Endothelial cell of umbilical vein (primary cell): ENCODE results near the gene DDX27. TPM values are rescaled to one million over a fixed set of nuclear protein-coding genes. Genes with fewer than 3 reads are reported as not detected.

Experiments used
- BruUV-seq: library from RNA; stranded (reverse); fragments of 400-500 nt; replicated peaks from 2 replicates; lab custom pipeline; 2021; lab: Mats Ljungman, UMichigan
- CTCF ChIA-PET: fragments of 300-600, 350-600 bp; sonication (Branson Sonifier 250); formaldehyde crosslinking; loops from one replicate; lab custom pipeline; 2021; ENCODE audit warnings: antibody characterized with exemption, inconsistent platforms; lab: Charles Lee
- POLR2A ChIA-PET: fragments of 300-600, 350-600 bp; sonication (Branson Sonifier 250); formaldehyde crosslinking; loops from one replicate; lab custom pipeline; 2021; ENCODE audit warnings: antibody characterized with exemption, inconsistent platforms; lab: Charles Lee
- DNase-seq: peaks from one replicate; pipeline ENCODE4 v3.0.0-alpha.2; 2011; ENCODE audit warnings: low read depth, low spot score
- FAIRE-seq: peaks from 2 replicates; lab custom pipeline; 2011; peaks lifted over from hg19 to GRCh38; lab: Jason Lieb, UNC
- H2AFZ ChIP-seq: 2 replicates; pipeline ENCODE4 v1.6.0; 2012; ENCODE audit warnings: low read depth, low read length, control low read depth, inconsistent platforms
- H3K27ac ChIP-seq: 2 replicates; pipeline ENCODE4 v1.5.1; 2011; ENCODE audit warnings: low read depth, mild to moderate bottlenecking, control low read depth, low read length, moderate library complexity; ENCODE audit not compliant: insufficient read depth
- H3K27me3 ChIP-seq, 2 experiments: 2 replicates each; pipeline versions ENCODE4 v1.6.0 to v1.6.1; 2011; ENCODE audit warnings: low read length in 2 of 2, mixed read lengths in 1 of 2; ENCODE audit not compliant: control insufficient read depth in 2 of 2, insufficient read depth in 2 of 2
- H3K36me3 ChIP-seq, 2 experiments: 2 replicates in 1 of 2; 3 replicates in 1 of 2; pipeline ENCODE4 v1.5.1; 2011; ENCODE audit warnings: low read length in 2 of 2, mild to moderate bottlenecking in 1 of 2, moderate library complexity in 1 of 2; ENCODE audit not compliant: control insufficient read depth in 2 of 2, insufficient read depth in 2 of 2; ENCODE audit errors: extremely low read depth in 1 of 2
- H3K4me1 ChIP-seq: 3 replicates; pipeline ENCODE4 v1.5.1; 2011; ENCODE audit warnings: mild to moderate bottlenecking, low read length; ENCODE audit not compliant: control insufficient read depth, insufficient read depth; ENCODE audit errors: extremely low read depth
- H3K4me2 ChIP-seq: 2 replicates; pipeline ENCODE4 v1.6.1; 2011; ENCODE audit warnings: low read length, control low read depth, mixed read lengths; ENCODE audit not compliant: insufficient read depth
- H3K4me3 ChIP-seq, 3 experiments: fragments of 200-600 bp in 1 of 3; sonication (generic), shearing (Covaris generic) in 1 of 3; replicated peaks in 1 of 3; 2 replicates each; pipeline ENCODE4 v1.5.1; 2011 to 2016; ENCODE audit warnings: control low read depth in 3 of 3, low read length in 3 of 3, mild to moderate bottlenecking in 2 of 3, inconsistent platforms in 1 of 3, low read depth in 1 of 3, moderate library complexity in 1 of 3; ENCODE audit not compliant: insufficient read depth in 1 of 3
- H3K79me2 ChIP-seq: 2 replicates; pipeline ENCODE4 v1.6.0; 2012; ENCODE audit warnings: low read length, inconsistent platforms; ENCODE audit not compliant: control insufficient read depth, insufficient read depth
- H3K9ac ChIP-seq: replicated peaks from 2 replicates; pipeline ENCODE3; 2011; ENCODE audit warnings: low read length, control low read depth; ENCODE audit not compliant: insufficient read depth; ENCODE audit errors: extremely low read depth
- H3K9me1 ChIP-seq: replicated peaks from 3 replicates; pipeline ENCODE4 v1.6.0; 2011; ENCODE audit warnings: mild to moderate bottlenecking, low read length; ENCODE audit not compliant: control insufficient read depth, insufficient read depth; ENCODE audit errors: extremely low read depth
- H3K9me3 ChIP-seq: replicated peaks from 2 replicates; pipeline ENCODE4 v1.5.1; 2012; ENCODE audit warnings: low read length, inconsistent platforms; ENCODE audit not compliant: control insufficient read depth, insufficient read depth
- H4K20me1 ChIP-seq: replicated peaks from 2 replicates; pipeline ENCODE3; 2011; ENCODE audit warnings: mild to moderate bottlenecking, low read length; ENCODE audit not compliant: control insufficient read depth, insufficient read depth; ENCODE audit errors: extremely low read depth
- EZH2 ChIP-seq: IDR thresholded peaks from 2 replicates; pipeline ENCODE4 v1.6.1; 2012; ENCODE audit warnings: borderline replicate concordance, low read depth, mild to moderate bottlenecking, moderate library complexity, low read length, inconsistent platforms; ENCODE audit not compliant: severe bottlenecking
- FOS ChIP-seq: IDR thresholded peaks from 2 replicates; pipeline ENCODE4 v1.6.1; 2011; ENCODE audit warnings: mild to moderate bottlenecking, low read length, moderate library complexity, borderline replicate concordance; ENCODE audit not compliant: insufficient read depth
- GATA2 ChIP-seq: IDR thresholded peaks from 2 replicates; pipeline ENCODE4 v1.7.0; 2011; ENCODE audit warnings: low read depth, mild to moderate bottlenecking, moderate library complexity, mixed read lengths, low read length; ENCODE audit not compliant: insufficient read length, insufficient read depth
- JUN ChIP-seq: IDR thresholded peaks from 2 replicates; pipeline ENCODE4 v1.6.1; 2011; ENCODE audit warnings: borderline replicate concordance, low read depth; ENCODE audit not compliant: insufficient read length, insufficient read depth
- MYC ChIP-seq: IDR thresholded peaks from one replicate; pipeline ENCODE4 v1.6.1; 2011; ENCODE audit warnings: mild to moderate bottlenecking, low read depth, low read length
- POLR2A ChIP-seq: IDR thresholded peaks from 2 replicates; pipeline ENCODE4 v1.6.1; 2012; ENCODE audit warnings: low read depth, mild to moderate bottlenecking, control low read depth, low read length
- POLR2AphosphoS5 ChIP-seq: IDR thresholded peaks from 2 replicates; pipeline ENCODE4 v1.6.1; 2012; ENCODE audit warnings: low read depth, mild to moderate bottlenecking, control low read depth, low read length, moderate library complexity; ENCODE audit not compliant: insufficient read depth
- dilution Hi-C: fragments of 300-500 bp; cut with MboI; formaldehyde crosslinking; loops from one replicate; pipeline ENCODE4 v1.15.0; 2019; ENCODE audit warnings: low sequenced_read_pairs; ENCODE audit not compliant: extremely low pct_ligation_motif_present
- intact Hi-C: fragments of 100-400 bp; cut with micrococcal nuclease; formaldehyde crosslinking; loops from one replicate; pipeline ENCODE4 v1.10.0; 2022
- polyA plus RNA-seq, 4 experiments: library from polyadenylated mRNA; depleted of rRNA in 3 of 4; stranded (reverse) in 3 of 4; unstranded in 1 of 4; fragments of >200 nt; gene quantifications; 2 replicates each; pipeline versions ENCODE4 v1.2.1 to v1.2.3, GENCODE V29; 2011 to 2012; ENCODE audit warnings: missing spikeins in 1 of 4
- total RNA-seq: library from RNA; stranded (reverse); gene quantifications from 2 replicates; pipeline ENCODE4 v1.2.3, GENCODE V29; 2021
- TF ChIP-seq, protein P1 (sequence below): IDR thresholded peaks from 2 replicates; pipeline ENCODE4 v1.6.1; 2011; ENCODE audit not compliant: insufficient read depth, insufficient read length
- TF ChIP-seq, protein P2 (sequence below), 2 donors: IDR thresholded peaks; 1 replicate in 1 of 2; 2 replicates in 1 of 2; pipeline ENCODE4 v1.5.1; 2011; ENCODE audit warnings: low read length in 2 of 2, mild to moderate bottlenecking in 2 of 2, moderate library complexity in 2 of 2, control low read depth in 1 of 2, inconsistent platforms in 1 of 2, low read depth in 1 of 2; ENCODE audit not compliant: insufficient read depth in 1 of 2; ENCODE audit errors: extremely low read depth in 1 of 2

Gene DDX27
- total and polyA plus RNA-seq, 2 donors (not counting 3 experiments of a cell fraction or from before 2014, with no cell fraction given), result 24.0 to 25.7 TPM

DNA sequence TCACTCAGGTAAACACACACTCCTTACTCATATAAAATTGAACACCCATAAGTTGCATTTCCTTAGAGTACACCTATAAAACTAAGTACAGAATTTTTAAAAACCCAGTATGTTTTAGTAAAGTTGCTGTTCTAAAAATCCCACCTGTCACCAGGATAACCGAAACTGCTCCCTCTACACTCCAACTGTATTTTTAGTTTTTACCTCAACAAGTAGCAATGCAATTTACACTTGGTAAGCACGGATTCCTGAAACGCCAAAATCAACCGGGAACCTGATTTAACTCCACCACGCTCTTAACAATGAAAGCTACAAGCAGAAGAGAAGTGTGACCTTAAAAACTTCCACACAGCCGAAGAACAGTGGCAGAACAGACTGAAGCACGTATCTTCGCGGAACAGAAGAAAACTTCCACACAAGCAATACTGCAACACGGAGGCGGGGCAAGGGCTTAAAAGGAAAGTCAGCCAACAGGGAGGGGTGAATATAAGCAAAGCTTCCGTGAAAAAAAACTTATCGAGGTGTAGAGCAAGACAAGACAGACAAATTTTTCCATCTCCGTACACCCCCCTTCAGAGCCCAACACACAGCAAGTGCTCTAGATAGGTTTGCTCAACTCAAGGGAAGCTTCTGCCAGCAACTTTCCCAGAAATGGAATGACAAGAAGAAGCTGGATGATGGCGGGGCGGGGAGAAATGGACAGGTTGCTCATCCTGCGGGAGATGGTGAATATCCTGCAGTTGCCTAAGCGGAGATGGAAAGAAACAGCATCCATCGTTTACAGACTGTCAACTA lies 32.5 kb upstream of the DDX27 start:
- Histone ChIP-seq H3K9ac (peak overlapping the region; percentile 70), H3K9me1 (no peaks in the 10 kb centered on the region), H3K79me2 (peaks cover 62% of the 10 kb centered on the region), H3K36me3 (no peaks in the 10 kb centered on the region), H3K9me3 (no peaks in the 10 kb centered on the region), H3K4me2 (peak overlapping the region; percentile 89), H3K4me1 (peaks cover 7% of the 10 kb centered on the region), H3K4me3 (peak overlapping the region; percentile 83 to 94 (median 90)), H4K20me1 (peaks cover 14% of the 10 kb centered on the region), H2AFZ (no peak overlapping the region), H3K27ac (no peak overlapping the region), H3K27me3 (peaks cover 0 to 4% of the 10 kb centered on the region in 2 experiments)
- ChIA-PET CTCF (interaction anchor here (1.0 to 1.7 kb wide), 4 partner anchors 19 to 54 kb away, joined by 4 to 11 read pairs (median 6); no protein-coding TSS in a partner anchor), POLR2A (no interaction called here)
- DNase-seq (peak; percentile 71), FAIRE-seq (peak; percentile 31)
- TF ChIP-seq MYC (no peak), JUN (no peak), POLR2A (peak; percentile 25)
- TF ChIP-seq, protein P1, sequence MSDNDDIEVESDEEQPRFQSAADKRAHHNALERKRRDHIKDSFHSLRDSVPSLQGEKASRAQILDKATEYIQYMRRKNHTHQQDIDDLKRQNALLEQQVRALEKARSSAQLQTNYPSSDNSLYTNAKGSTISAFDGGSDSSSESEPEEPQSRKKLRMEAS, result no peak
- dilution Hi-C loops, result no loop called here
- intact Hi-C loops, result no loop called here
- TSS peak; percentile 32 for BruUV-seq

DNA sequence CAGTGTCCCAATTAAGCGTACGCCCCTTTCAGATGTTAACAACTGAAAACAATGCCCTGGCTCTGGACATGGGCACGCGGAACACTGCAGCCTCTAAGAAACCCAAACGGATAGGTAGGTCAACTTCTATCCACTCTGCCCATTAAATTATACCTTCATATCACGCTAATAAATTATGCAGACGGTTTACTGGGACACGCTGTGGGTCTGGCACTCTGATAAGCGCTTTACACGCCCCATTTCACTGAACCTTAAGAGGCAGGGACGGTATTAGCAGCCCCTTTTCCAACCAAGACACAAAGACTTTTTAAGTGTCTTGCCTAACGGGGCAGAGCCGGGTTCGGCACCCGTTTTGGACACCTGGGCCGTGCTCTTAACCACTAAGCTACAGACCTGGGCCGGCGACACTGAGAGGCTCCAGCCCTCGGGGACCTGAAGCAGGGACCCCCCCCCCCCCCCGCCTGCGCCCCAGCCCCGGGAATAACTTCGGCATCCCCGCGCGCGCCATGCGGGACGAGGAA lies 31.8 kb upstream of the DDX27 start:
- Histone ChIP-seq H4K20me1 (peaks cover 10% of the 10 kb centered on the region), H3K36me3 (no peaks in the 10 kb centered on the region), H3K9me3 (no peaks in the 10 kb centered on the region), H3K27me3 (peaks cover 0 to 4% of the 10 kb centered on the region in 2 experiments), H3K79me2 (peaks cover 55% of the 10 kb centered on the region), H3K9ac (peak overlapping the region; percentile 70), H3K4me2 (peak overlapping the region; percentile 89), H2AFZ (no peak overlapping the region), H3K27ac (peak overlapping the region; percentile 69), H3K9me1 (no peaks in the 10 kb centered on the region), H3K4me1 (peaks cover 7% of the 10 kb centered on the region), H3K4me3 (peak overlapping the region; percentile 83 to 94 (median 90))
- no peak for TF ChIP-seq JUN
- TF ChIP-seq GATA2, result no peak
- no peak for TF ChIP-seq FOS
- TF ChIP-seq MYC, result no peak
- TF ChIP-seq, protein P2, sequence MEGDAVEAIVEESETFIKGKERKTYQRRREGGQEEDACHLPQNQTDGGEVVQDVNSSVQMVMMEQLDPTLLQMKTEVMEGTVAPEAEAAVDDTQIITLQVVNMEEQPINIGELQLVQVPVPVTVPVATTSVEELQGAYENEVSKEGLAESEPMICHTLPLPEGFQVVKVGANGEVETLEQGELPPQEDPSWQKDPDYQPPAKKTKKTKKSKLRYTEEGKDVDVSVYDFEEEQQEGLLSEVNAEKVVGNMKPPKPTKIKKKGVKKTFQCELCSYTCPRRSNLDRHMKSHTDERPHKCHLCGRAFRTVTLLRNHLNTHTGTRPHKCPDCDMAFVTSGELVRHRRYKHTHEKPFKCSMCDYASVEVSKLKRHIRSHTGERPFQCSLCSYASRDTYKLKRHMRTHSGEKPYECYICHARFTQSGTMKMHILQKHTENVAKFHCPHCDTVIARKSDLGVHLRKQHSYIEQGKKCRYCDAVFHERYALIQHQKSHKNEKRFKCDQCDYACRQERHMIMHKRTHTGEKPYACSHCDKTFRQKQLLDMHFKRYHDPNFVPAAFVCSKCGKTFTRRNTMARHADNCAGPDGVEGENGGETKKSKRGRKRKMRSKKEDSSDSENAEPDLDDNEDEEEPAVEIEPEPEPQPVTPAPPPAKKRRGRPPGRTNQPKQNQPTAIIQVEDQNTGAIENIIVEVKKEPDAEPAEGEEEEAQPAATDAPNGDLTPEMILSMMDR (IDR thresholded peaks at IDR 0.05; ENCODE audit: extremely low read depth in 1 of 2, insufficient read depth in 1 of 2, low read depth in 1 of 2, low read length in 2 of 2), result no peak
- no peak for TF ChIP-seq POLR2A
- TF ChIP-seq, protein P1, result no peak
- TF ChIP-seq EZH2, result no peak
- TF ChIP-seq POLR2AphosphoS5, result no peak
- ChIA-PET POLR2A (interaction anchor here (1.5 kb wide), 1 partner anchor 32 kb away, joined by 3 read pairs; the partner anchor contains the start of gene DDX27), CTCF (interaction anchor here (1.0 to 1.7 kb wide), 4 partner anchors 19 to 55 kb away, joined by 4 to 11 read pairs (median 6); no protein-coding TSS in a partner anchor)
- dilution Hi-C loops, result no loop called here
- no peak for FAIRE-seq
- DNase-seq, result peak; percentile 49
- no TSS peak for BruUV-seq
- intact Hi-C loops, result no loop called here
